ENCODE data around the gene B3GALT4. TPM values are rescaled to one million over a fixed set of nuclear protein-coding genes. Genes with fewer than 3 reads are reported as not detected.

B3GALT4 gene
- total and polyA plus RNA-seq, 2 donors (not counting 1 experiment from before 2014, with no cell fraction given): 10.2 to 44.1 TPM

DNA sequence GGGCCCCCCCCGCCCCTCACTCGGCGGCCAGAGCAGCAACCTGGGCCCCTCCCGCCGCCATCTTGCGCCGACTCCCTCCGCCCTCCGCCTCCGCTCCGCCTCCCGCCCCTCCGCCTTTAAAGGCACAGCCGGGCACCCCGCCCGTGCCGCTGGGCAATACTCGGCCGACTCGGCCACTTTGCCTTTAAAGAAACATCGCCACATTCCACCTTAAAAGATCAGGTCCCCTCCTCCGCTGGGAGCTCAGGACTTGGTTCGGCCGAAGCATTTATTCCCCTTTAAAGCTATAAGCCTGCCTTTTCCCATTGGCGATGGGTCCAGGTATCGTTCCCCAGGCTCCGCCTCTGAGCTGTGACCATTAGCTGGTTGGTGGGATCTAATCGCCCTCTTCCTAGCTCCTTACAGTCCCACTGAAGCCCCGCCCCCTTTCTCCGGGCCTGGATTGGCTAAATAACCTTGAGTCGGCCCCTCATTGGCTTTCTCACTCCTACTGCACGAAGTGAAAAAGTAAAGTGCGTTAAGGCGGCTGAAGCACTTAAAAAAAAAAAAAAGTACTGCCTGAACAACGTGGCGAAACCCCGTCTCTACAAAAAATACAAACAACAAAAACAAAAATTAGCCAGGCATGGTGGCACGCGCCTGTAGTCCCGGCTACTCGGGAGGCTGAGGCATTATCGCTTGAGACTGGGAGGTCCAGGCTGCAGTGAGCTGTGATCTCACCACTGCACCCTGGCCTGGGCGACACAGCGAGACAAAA, 40.9 kb downstream of the B3GALT4 start, which contains the start of gene ZBTB22:
ZBTB22 (minus strand) TSS at position 76 of the 757 bp plus-strand sequence. CDS start 828 bp downstream, outside the sequence.
- Mint-ChIP-seq H3K4me1 (peaks cover 82% of the 10 kb centered on the region), H3K9me3 (ENCODE audit: insufficient read depth) (no peaks in the 10 kb centered on the region), H3K4me3 (peak within 1 kb of the TSS; percentile 100), H3K27ac (peak within 1 kb of the TSS; percentile 99), H3K27me3 (no peaks in the 10 kb centered on the region)
- 0% methylated on average over 33 of the region's 44 CpGs for WGBS (ENCODE audit: insufficient coverage)
- peak; percentile 61 for ATAC-seq (ENCODE audit: low read depth)
- intact Hi-C loops (cut with micrococcal nuclease): loop anchor here (1.0 kb wide), 2 partner anchors 26 to 92 kb away; no protein-coding TSS in a partner anchor
- H3K27ac ChIP-seq (ENCODE audit: low read length in 2 of 2): peak within 1 kb of the TSS; percentile 80 to 100
- H3K79me2 ChIP-seq (ENCODE audit: control insufficient read depth, insufficient read depth, low read length): peaks cover 90% of the 10 kb centered on the region
- H3K4me3 ChIP-seq (ENCODE audit: control extremely low read depth in 1 of 5, extremely low read depth in 1 of 5, insufficient read depth in 1 of 5, low read depth in 2 of 5, low read length in 4 of 5): peak within 1 kb of the TSS; percentile 82 to 99 (median 91)
- POLR2A ChIA-PET: interaction anchor here (0.6 to 2.3 kb wide), 30 partner anchors 10 to 1777 kb away, joined by 3 to 29 read pairs (median 5); partner anchors contain the start of genes B3GALT4, PHF1, RGL2 and RPS18
- CTCF ChIA-PET: interaction anchor here (0.7 to 5.3 kb wide), 12 partner anchors 14 to 1825 kb away, joined by 3 to 50 read pairs (median 6); partner anchors contain the start of genes B3GALT4, CUTA, RGL2 and RPS18
- H3K27me3 ChIP-seq (replicated peaks in 1 of 4; ENCODE audit: control extremely low read depth in 1 of 4, control insufficient read depth in 3 of 4, insufficient read depth in 4 of 4, low read length in 3 of 4): no peaks in the 10 kb centered on the region
- H3K9ac ChIP-seq (ENCODE audit: low read length): peak within 1 kb of the TSS; percentile 95
- H3K4me2 ChIP-seq (replicated peaks; ENCODE audit: low read depth, low read length, poor library complexity, severe bottlenecking): peak within 1 kb of the TSS; percentile 84
- peaks cover 42% of the 10 kb centered on the region for H4K20me1 ChIP-seq (ENCODE audit: control insufficient read depth, insufficient read depth, low read length, poor library complexity, severe bottlenecking)
- H3K4me1 ChIP-seq (ENCODE audit: control insufficient read depth in 2 of 2, insufficient read depth in 2 of 2, low read length in 2 of 2): peaks cover 66 to 76% of the 10 kb centered on the region in 2 donors
- H2AFZ ChIP-seq (ENCODE audit: insufficient read depth, low read depth, low read length, poor library complexity, severe bottlenecking): peak within 1 kb of the TSS; percentile 94
- TF ChIP-seq, protein P1, sequence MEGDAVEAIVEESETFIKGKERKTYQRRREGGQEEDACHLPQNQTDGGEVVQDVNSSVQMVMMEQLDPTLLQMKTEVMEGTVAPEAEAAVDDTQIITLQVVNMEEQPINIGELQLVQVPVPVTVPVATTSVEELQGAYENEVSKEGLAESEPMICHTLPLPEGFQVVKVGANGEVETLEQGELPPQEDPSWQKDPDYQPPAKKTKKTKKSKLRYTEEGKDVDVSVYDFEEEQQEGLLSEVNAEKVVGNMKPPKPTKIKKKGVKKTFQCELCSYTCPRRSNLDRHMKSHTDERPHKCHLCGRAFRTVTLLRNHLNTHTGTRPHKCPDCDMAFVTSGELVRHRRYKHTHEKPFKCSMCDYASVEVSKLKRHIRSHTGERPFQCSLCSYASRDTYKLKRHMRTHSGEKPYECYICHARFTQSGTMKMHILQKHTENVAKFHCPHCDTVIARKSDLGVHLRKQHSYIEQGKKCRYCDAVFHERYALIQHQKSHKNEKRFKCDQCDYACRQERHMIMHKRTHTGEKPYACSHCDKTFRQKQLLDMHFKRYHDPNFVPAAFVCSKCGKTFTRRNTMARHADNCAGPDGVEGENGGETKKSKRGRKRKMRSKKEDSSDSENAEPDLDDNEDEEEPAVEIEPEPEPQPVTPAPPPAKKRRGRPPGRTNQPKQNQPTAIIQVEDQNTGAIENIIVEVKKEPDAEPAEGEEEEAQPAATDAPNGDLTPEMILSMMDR (IDR thresholded peaks at IDR 0.05): no peak
- TF ChIP-seq EZH2 (IDR thresholded peaks at IDR 0.05; ENCODE audit: borderline replicate concordance, insufficient read depth, low read depth, low read length, poor library complexity, severe bottlenecking): no peak
- peak; percentile 98 for DNase-seq
- H3K36me3 ChIP-seq (replicated peaks in 1 of 2; ENCODE audit: control extremely low read depth in 1 of 2, control insufficient read depth in 1 of 2, extremely low read depth in 1 of 2, insufficient read depth in 2 of 2, low read length in 1 of 2): peaks cover 3 to 44% of the 10 kb centered on the region in 2 experiments
- no peaks in the 10 kb centered on the region for H3K9me3 ChIP-seq (ENCODE audit: control extremely low read depth in 1 of 3, control insufficient read depth in 2 of 3, insufficient read depth in 1 of 3, low read length in 2 of 3)

Measured in B cell (primary cell).